HG03066 (cell line): ENCODE data around the gene LYRM7.
"Not testable (repeated sequence)": the region's sequence is repeated elsewhere in the genome, so short reads cannot be mapped to it uniquely, and the experiment has no call there.

ENCODE experiments used
- ATAC-seq: cut with Tn5 transposase; IDR thresholded peaks from one replicate; pipeline ENCODE4 v1.9.1; 2021; ENCODE audit warnings: low read depth; ENCODE audit not compliant: unreplicated experiment

The LYRM7 gene

DNA sequence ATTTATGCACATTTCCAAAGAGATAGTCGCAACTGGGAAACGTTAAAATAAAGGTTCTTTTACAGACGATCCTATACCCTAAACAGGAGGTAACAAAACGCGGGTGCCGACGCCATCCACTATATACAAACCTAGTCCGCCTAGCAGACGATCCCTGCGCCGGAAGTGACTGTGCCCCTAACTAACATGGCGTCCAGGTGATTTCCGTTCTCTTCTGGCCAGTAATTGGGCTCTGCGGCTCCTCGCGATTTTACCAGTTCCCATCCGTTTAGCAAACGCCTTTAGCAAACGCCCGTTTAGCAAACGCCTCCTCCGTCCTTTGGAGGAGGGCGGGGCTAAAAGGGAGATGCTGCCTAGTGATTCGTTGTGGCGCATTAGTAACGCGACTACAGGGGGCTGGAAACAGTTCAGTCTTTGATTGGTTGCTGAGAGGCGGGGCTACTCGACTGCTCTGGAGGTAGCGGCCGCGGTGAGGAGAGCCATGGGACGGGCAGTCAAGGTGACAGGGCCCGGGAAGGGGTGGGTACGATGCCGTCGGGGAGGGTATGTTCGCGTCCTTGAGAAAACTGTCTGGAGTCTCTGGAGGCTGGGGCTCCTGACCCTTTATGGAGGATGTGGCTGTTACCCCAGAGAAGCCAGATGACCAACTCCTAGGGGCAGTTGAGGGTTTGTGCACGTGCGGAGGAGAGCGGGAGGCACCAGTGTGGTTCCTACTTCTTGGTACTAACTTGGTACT is at the start of gene LYRM7:
Gene LYRM7, plus strand, starts transcription at position 405 of the 736 bp plus-strand sequence. Its CDS starts 77 bp downstream, at position 482.
- peak; percentile 98 for ATAC-seq

GRCh38 chr5:131127244-131127643 is 43.5 kb upstream of the LYRM7 start:
- not testable (repeated sequence) for ATAC-seq

DNA sequence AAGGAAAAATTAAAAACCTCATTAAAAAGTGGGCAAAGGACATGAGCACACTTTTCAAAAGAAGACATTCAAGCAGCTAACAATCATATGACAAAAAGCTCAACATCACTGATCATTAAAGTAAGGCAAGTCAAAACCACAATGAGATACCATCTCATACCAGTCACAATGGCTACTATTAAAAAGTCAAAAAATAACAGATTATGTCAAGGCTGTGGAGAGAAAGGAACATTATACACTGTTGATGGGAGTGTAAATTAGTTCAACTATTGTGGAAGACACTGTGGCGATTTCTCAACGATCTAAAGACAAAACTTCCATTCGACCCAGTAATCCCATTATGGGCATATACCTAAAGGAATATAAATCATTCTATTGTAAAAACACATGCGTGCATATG is 41.4 kb upstream of the LYRM7 start:
- no peak for ATAC-seq

- ATAC-seq, result not testable (repeated sequence)
Observed at GRCh38 chr5:131133091-131133490, 37.7 kb upstream of the LYRM7 start.

- ATAC-seq, result not testable (repeated sequence)
Observed at GRCh38 chr5:131138406-131138805, 32.3 kb upstream of the LYRM7 start.

- ATAC-seq, result no peak
Observed at GRCh38 chr5:131139321-131139720, 31.4 kb upstream of the LYRM7 start.

- ATAC-seq, result no peak
Observed at GRCh38 chr5:131142970-131143617, 27.6 kb upstream of the LYRM7 start.

DNA sequence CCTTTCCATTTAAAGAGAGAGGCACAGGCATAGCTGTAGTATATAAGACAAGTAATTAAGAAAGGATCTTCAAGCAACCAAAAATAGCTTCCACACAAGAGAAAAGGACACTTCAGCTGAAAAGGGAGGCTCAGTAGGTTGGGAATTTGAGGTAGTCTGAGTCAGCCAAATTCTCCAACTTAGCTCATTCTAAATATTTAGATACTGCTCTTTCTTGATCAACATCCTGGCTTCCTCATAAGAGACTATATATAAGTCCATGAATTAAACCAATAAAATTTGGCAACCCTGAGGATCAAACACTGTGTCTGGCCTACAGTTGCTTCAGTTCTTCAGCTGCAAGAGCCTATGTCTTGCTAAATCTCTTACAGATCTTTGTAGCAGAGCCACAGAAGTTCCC is 23.5 kb upstream of the LYRM7 start:
- ATAC-seq, result no peak

- no peak for ATAC-seq
Observed at GRCh38 chr5:131148835-131149234, 21.9 kb upstream of the LYRM7 start.

DNA sequence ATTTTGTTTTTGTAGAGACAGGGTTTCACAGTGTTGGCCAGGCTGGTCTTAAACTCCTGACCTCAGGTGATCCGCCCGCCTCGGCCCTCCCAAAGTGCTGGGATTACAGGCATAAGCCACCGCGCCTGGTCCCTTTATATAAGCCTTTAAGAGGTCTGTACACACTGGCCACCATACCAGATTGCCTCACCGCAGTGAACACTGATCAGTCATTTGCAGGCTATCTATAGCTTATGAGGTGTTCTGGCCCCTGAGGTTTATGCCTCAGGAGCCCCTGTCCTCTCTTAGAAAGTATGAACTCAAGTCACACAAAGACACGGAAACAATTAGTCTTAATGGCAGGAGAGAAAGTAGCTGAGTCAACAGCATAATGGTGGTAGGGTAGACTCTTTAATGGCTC is 20.3 kb upstream of the LYRM7 start:
- no peak for ATAC-seq

DNA sequence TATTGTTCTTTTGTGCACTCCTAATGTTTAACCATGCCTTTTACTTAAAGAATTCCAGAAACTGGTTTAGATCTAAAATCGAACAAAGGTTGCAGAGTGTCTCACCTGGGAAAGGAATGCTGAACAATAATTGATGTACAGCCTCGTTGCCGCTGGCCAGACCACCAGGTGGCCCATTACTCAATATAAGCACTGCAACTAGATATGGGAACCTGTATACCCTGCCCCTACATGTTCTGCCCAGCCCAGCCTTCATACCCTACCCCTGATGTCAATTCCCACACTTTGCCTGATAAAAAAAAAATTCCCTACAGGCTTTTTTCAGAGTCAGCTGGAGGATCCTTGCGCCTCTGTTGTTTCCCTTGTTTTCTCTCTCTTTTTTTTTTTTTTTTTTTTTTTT is 19.5 kb upstream of the LYRM7 start:
- no peak for ATAC-seq

DNA sequence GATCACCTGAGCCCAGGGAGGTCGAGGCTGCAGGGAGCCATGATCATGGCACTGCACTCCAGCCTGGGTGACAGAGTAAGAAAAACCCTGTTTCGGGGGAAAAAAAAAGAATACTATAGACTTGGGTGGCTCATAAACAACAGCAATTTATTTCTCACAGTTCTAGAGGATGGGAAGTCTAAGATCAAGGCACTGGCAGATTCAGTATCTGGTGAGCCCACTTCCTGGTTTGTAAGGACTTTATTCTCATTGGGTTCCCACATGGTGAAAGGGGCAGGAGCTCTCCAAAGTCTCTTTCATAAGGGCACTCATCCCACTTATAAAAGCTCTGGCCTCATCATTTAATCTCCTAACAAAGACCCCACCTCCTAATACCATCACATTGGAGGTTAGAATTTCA is 14.4 kb upstream of the LYRM7 start:
- no peak for ATAC-seq

DNA sequence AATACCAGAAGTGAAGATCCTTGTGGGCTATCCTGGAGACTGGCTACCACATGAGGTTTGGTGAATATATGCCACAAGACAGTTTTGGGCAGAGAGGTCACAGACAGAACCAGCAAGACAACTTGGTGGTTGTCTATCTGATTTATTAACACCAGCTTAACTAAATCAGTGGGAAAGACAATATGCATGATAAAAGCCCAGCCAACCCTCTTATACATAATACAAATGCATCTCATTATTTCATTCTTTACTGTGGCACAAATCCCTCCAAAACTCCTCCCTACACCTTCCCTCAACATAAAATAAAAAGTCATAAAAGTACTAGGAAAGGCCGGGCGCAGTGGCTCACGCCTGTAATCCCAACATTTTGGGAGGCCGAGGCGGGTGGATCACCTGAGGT is 13.8 kb upstream of the LYRM7 start:
- no peak for ATAC-seq

DNA sequence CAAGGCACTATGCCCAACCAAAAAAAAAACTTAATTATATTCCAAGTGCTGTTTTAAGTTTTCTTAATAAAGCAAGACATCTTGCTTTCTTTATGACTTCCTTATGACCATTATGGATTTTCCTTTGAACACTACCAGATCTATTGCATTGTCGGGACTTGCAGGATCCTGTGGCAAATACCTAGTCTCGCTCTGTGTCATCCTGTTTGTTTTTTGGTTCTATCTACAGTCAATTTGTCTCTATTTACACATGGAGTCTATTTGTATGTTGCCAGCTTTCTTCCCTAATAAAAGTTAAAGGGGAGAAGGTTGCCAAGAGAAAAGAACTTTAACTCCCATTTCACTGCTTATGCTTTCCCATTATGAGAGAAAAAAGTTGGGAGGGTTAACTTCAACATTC is 10.6 kb upstream of the LYRM7 start:
- ATAC-seq, result no peak

DNA sequence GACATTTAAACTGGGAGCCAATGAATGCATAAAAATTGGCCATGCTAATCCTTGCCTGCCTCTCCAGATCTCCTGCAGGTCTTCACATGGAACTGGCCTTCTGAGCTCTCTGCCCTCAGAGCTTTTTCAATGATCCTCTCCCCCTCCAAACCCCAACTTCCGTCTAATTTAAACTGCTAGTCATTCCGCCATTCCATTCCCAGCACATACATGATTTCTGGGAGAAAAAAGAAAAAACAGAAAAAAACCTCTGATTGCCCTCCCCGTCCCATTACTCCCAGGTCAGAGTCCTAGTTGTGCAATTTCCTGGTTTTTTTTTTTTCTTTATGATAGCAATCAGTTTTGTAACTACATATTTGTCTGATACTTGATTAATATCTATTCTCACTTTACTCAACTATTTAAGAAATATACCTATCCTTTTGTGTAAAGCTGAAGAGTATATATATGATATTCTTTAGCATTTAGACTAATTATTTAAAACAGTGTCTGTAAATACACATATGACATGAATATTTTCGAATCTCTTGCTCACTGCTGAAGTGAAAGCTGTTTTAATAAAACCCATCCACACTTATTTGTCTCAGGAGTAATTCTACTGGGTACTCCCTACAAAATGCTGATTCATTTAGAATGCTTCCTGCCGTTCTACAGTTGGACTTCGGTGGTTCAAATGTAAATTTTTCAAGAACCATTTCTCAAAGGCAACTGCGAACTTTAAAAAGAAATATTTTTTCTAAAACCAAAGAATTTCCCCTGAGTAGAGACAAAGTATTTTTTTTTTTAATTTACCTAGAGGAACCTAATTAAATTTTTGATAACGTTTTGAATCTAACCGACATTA is 7.2 kb upstream of the LYRM7 start:
- no peak for ATAC-seq

DNA sequence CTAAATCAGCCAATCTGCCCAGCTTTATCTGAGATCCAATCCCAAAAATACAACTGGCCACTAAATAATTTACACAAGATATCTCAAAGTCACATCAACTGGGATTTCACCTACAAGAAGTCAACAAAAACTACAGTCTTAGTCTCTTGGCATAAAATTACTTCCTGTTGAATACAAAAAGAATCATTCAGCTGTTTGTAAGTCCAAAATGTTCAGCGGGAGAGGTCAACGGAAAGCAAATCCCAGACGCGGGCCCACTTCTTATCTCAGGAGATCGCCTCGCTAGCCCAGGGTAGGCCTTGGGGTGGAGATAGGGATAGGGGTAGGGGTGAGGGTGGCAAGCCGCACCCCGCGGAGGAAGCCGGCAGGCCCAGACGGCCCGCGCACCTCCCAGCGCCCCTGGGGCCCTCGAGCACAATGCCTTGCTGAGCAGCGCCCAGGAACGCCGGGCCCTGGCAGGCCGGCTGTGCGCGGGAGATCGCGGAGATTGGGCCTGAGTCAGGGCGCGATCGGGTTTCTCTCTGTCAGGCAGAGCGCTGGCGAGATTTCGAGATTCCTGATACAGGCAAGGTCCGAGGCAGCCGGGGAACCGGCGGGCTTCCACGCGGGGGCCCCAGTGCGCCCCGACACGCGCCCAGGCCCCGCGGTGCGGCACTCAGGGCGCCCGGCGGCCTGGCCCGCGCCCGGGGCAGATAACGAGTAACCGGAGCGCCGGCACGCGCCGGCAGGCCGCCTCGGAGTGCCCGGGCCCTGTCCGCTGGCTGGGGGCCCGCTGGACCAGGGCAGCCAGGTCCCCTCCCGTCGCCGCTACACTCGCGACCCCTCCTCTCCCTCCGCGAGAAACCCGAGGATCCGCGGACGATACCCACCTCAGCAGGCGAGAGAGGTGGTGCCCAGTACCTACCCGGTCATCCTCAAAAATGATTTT is 6.3 kb upstream of the LYRM7 start:
- peak; percentile 69 for ATAC-seq

- ATAC-seq, result peak; percentile 88
Observed at GRCh38 chr5:131165119-131165727, 5.5 kb upstream of the LYRM7 start, which contains the start of gene HINT1. TSS of gene HINT1 (minus strand) at chr5:131165256. CDS start at chr5:131165205, 51 bp downstream.

GRCh38 chr5:131167615-131168014 is 3.1 kb upstream of the LYRM7 start:
- ATAC-seq, result no peak

DNA sequence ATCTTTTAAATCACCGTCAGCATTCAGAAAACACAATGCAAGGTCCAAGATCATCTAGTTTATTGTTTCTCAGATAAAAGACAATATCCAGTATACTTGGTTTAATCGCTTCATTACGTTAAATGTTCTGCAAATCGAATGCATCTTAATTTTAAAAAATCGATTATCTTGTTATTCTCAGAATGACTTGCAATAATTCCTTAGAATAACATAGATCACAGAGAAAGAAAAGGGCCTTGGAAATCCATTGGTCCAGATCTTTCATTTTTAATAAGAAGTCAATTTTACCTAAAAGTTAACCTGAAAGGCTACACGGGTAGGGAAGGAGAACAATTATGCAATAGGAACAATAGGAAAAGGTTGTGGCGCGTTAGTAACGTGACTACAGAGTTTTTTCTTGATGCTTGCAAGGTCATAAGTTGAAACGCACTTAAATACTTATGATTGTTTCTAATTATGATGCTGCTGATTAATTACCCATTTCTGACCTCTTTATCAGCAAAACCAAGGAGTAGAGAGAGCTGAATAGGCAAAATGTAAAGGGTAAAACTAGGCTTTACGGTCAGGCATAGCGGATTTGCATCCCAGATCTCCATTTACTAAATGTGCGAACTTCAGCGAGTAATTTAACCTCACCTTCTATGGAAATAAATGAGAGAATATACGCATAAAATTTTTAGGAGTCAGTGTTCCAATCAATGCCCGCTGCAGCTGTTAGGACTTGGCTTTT is 769 bp upstream of the LYRM7 start:
- ATAC-seq, result no peak
